Body of pancreas (tissue), 4 donors: ENCODE measurements around the gene TUBA3C. TPM values are rescaled to one million over a fixed set of nuclear protein-coding genes. Genes with fewer than 3 reads are reported as not detected.
"Not testable (repeated sequence)": the region's sequence is repeated elsewhere in the genome, so short reads cannot be mapped to it uniquely, and the experiment has no call there.

Experiments used
- ATAC-seq: fragments of 150-250 bp; one replicate; pipeline ENCODE4 v1.9.1; 2016
- DNase-seq, 4 donors: peaks; one replicate each; pipeline ENCODE4 v3.0.0-alpha.2; 2019
- H3K27ac ChIP-seq, 4 donors: fragments of 200-600 bp; sonication (generic); 1 replicate in 3 of 4; 2 replicates in 1 of 4; pipeline versions ENCODE4 v1.5.1 to v1.6.1; 2016 to 2019; ENCODE audit warnings: mild to moderate bottlenecking in 1 of 4, mixed read lengths in 1 of 4, moderate library complexity in 1 of 4
- H3K27me3 ChIP-seq, 2 donors: fragments of 200-600 bp; sonication (generic); one replicate each; pipeline ENCODE4 v1.6.0; 2016; ENCODE audit warnings: mild to moderate bottlenecking in 1 of 2
- H3K36me3 ChIP-seq, 2 donors: fragments of 200-600 bp; sonication (generic); replicated peaks in 1 of 2; 2 replicates each; pipeline ENCODE4 v1.5.1; 2016; ENCODE audit warnings: low read depth in 2 of 2; ENCODE audit not compliant: insufficient read depth in 1 of 2
- H3K4me1 ChIP-seq: fragments of 200-600 bp; sonication (generic); one replicate; pipeline ENCODE4 v1.6.0; 2016
- H3K4me3 ChIP-seq, 2 donors: fragments of 200-600 bp; sonication (generic); 1 replicate in 1 of 2; 2 replicates in 1 of 2; pipeline ENCODE4 v1.5.1; 2016 to 2019
- H3K9me3 ChIP-seq, 3 donors: fragments of 200-600 bp; sonication (generic); 1 replicate in 2 of 3; 2 replicates in 1 of 3; pipeline ENCODE4 v1.5.1; 2016
- CTCF ChIP-seq, 7 experiments: fragments of 450-650 bp in 4 of 7; fragments of 200-600 bp in 3 of 7; sonication (generic) in 3 of 7; IDR thresholded peaks; one replicate each; pipeline ENCODE4 v1.5.1; 2016 to 2019; ENCODE audit warnings: antibody characterized with exemption in 7 of 7
- POLR2A ChIP-seq, 3 donors: fragments of 450-650 bp; IDR thresholded peaks; one replicate each; pipeline ENCODE4 v1.6.1; 2016; ENCODE audit warnings: antibody characterized with exemption in 3 of 3, mild to moderate bottlenecking in 2 of 3
- WGBS, 2 donors: methylation state at CpG; one replicate each; pipeline ENCODE4 v1.1.5; 2017; 5-methylcytosine and 5-hydroxymethylcytosine counted together
- intact Hi-C: fragments of 100-400 bp; cut with DNase I; formaldehyde crosslinking; loops from one replicate; pipeline ENCODE4 v1.15.1; 2023
- total RNA-seq, 2 donors: library from RNA; depleted of rRNA; stranded (reverse); fragments of >200 nt; gene quantifications; one replicate each; pipeline ENCODE4 v1.1.0, GENCODE V29; 2016

The TUBA3C gene
- total RNA-seq, 2 donors from 2014 or later = not detected

- intact Hi-C loops = no loop called here
- no peak overlapping the region for H3K27ac ChIP-seq
- TF ChIP-seq POLR2A (IDR thresholded peaks at IDR 0.05) (no peak), CTCF (IDR thresholded peaks at IDR 0.05) (no peak)
- 78% methylated on average over 9 to 22 of the region's 24 CpGs for WGBS, 2 donors
- ATAC-seq (no peak), DNase-seq (no peak)
- H3K4me3 ChIP-seq = no peak overlapping the region
- no peaks in the 10 kb centered on the region for H3K36me3 ChIP-seq
- no peaks in the 10 kb centered on the region for H3K27me3 ChIP-seq
- no peaks in the 10 kb centered on the region for H3K4me1 ChIP-seq
- H3K9me3 ChIP-seq = no peaks in the 10 kb centered on the region
Observed at GRCh38 chr13:19181021-19181620, 503 bp downstream of the TUBA3C start.

DNA sequence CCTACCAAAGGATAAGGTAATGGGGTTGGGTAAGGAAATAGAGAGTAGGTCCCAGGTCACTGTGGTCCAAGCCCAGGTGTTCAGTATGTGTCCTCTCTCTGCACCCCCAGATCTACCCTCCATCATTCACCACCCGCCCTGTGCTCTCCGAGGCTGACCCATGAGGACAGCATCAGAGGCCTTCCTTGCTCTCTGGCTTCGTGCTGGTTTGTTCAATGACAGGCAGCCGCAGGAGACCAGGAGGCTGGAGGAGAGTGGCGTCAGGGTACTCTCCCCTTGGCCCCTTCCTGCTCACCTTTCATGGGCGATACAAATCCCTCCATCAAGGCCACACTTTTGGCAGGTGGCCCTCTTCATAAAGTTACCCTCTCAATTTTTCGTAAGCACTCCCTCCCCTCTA, 1.7 kb downstream of the TUBA3C start:
- intact Hi-C loops = no loop called here
- no peak overlapping the region for H3K4me3 ChIP-seq
- no peak overlapping the region for H3K27ac ChIP-seq
- ATAC-seq (no peak), DNase-seq (no peak)
- no peaks in the 10 kb centered on the region for H3K4me1 ChIP-seq
- H3K9me3 ChIP-seq = no peaks in the 10 kb centered on the region
- WGBS, 2 donors = 70 to 72% methylated on average over 7 of the region's 7 CpGs
- H3K27me3 ChIP-seq = no peaks in the 10 kb centered on the region
- TF ChIP-seq POLR2A (IDR thresholded peaks at IDR 0.05) (no peak), CTCF (IDR thresholded peaks at IDR 0.05) (no peak)
- no peaks in the 10 kb centered on the region for H3K36me3 ChIP-seq

- Histone ChIP-seq H3K36me3 (no peaks in the 10 kb centered on the region), H3K27me3 (no peaks in the 10 kb centered on the region), H3K4me3 (no peak overlapping the region), H3K4me1 (no peaks in the 10 kb centered on the region), H3K27ac (no peak overlapping the region), H3K9me3 (no peaks in the 10 kb centered on the region)
- ATAC-seq (no peak), DNase-seq (peak; percentile 34 to 63 (median 43))
- WGBS, 2 donors = 50 to 53% methylated on average over 15 of the region's 15 CpGs
- TF ChIP-seq POLR2A (IDR thresholded peaks at IDR 0.05) = no peak
- TF ChIP-seq CTCF (IDR thresholded peaks at IDR 0.05) = no peak
- intact Hi-C loops = no loop called here
Observed at GRCh38 chr13:19178901-19179593, 2.6 kb downstream of the TUBA3C start.

GRCh38 chr13:19176981-19177776, 4.4 kb downstream of the TUBA3C start:
- H3K27me3 ChIP-seq, H3K27ac ChIP-seq, H3K4me1 ChIP-seq, H3K36me3 ChIP-seq, DNase-seq, ATAC-seq, H3K4me3 ChIP-seq, H3K9me3 ChIP-seq, intact Hi-C loops: not testable (repeated sequence)
- 70 to 81% methylated on average over 32 to 33 of the region's 36 CpGs for WGBS, 2 donors

DNA sequence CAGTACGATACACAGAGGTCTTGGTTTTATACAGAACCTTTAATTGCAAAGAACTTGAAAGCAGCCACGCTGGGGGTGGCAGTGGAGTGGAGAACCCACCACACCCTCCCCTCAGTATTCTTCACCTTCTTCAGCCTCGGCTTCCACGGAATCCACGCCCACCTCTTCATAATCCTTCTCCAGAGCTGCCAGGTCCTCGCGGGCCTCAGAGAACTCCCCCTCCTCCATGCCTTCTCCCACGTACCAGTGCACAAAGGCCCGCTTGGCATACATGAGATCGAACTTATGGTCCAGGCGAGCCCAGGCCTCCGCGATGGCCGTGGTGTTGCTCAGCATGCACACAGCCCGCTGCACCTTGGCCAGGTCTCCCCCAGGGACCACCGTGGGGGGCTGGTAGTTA, 7.9 kb downstream of the TUBA3C start:
- ATAC-seq = no peak

More for the DNA sequence above, 7.9 kb downstream of the TUBA3C start:
- Histone ChIP-seq H3K27ac (no peak overlapping the region), H3K4me3 (no peak overlapping the region), H3K36me3 (no peaks in the 10 kb centered on the region), H3K9me3 (no peaks in the 10 kb centered on the region), H3K27me3 (no peaks in the 10 kb centered on the region), H3K4me1 (no peaks in the 10 kb centered on the region)
- TF ChIP-seq POLR2A (IDR thresholded peaks at IDR 0.05) (no peak), CTCF (IDR thresholded peaks at IDR 0.05) (no peak)
- intact Hi-C loops = no loop called here
- no peak for DNase-seq
- 54 to 60% methylated on average over 13 to 16 of the region's 16 CpGs for WGBS, 2 donors
